ENCODE measurements around the gene SLC39A7.

DNA sequence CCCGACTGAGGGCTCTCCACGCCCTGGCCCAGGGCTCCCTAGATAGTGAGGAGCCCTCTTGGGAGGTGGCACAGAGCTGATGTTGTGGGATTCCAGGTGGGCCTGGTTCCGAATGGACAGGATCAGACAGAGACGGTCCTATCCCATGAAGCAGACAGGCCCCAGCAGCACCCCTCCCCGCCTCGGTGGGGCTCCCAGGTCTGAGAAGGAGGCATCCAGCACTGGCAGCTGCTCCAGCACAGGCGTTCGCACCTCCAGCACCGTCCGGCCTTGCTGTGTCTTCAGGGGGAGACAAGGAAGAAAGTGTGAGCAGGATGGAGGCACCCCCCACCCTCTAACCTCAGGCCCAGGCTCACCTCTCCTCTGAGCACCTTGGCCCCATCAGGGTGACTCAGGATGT, 37.1 kb upstream of the SLC39A7 start:
- TF ChIP-seq, protein P1, sequence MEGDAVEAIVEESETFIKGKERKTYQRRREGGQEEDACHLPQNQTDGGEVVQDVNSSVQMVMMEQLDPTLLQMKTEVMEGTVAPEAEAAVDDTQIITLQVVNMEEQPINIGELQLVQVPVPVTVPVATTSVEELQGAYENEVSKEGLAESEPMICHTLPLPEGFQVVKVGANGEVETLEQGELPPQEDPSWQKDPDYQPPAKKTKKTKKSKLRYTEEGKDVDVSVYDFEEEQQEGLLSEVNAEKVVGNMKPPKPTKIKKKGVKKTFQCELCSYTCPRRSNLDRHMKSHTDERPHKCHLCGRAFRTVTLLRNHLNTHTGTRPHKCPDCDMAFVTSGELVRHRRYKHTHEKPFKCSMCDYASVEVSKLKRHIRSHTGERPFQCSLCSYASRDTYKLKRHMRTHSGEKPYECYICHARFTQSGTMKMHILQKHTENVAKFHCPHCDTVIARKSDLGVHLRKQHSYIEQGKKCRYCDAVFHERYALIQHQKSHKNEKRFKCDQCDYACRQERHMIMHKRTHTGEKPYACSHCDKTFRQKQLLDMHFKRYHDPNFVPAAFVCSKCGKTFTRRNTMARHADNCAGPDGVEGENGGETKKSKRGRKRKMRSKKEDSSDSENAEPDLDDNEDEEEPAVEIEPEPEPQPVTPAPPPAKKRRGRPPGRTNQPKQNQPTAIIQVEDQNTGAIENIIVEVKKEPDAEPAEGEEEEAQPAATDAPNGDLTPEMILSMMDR (IDR thresholded peaks at IDR 0.05; ENCODE audit: borderline replicate concordance, extremely low read depth, low read length, poor library complexity, severe bottlenecking) = no peak
- TF ChIP-seq EZH2 (IDR thresholded peaks at IDR 0.05; ENCODE audit: borderline replicate concordance, low read depth, low read length, severe bottlenecking) = no peak

Measured in DND-41 (cell line).